ENCODE measurements around the gene CDK5RAP1. TPM values are rescaled to one million over a fixed set of nuclear protein-coding genes. Genes with fewer than 3 reads are reported as not detected.

Gene CDK5RAP1
- total and polyA plus RNA-seq, 2 of the 8 experiments (the other 6 are each of a cell fraction or from before 2014, with no cell fraction given), result 37.8 to 46.6 TPM

GRCh38 chr20:33433465-33434234, 32.3 kb upstream of the CDK5RAP1 start:
- H3K79me1 ChIP-seq (ENCODE audit: low read depth, low read length), result no peaks in the 10 kb centered on the region
- no peak overlapping the region for H3K18ac ChIP-seq (ENCODE audit: extremely low read depth, low read length)
- H4K20me1 ChIP-seq (replicated peaks in 1 of 2; ENCODE audit: control insufficient read depth in 1 of 2, insufficient read depth in 2 of 2, low read length in 2 of 2), result no peaks in the 10 kb centered on the region
- H3K79me2 ChIP-seq (ENCODE audit: control insufficient read depth in 1 of 2, insufficient read depth in 2 of 2, low read length in 2 of 2), result no peaks in the 10 kb centered on the region
- no peak overlapping the region for H4K8ac ChIP-seq (ENCODE audit: extremely low read depth, insufficient read depth, low read length)
- H3K27ac ChIP-seq (ENCODE audit: low read depth, low read length), result no peak overlapping the region
- no peaks in the 10 kb centered on the region for H3K23me2 ChIP-seq (ENCODE audit: low read depth, low read length)
- no peak overlapping the region for H2BK15ac ChIP-seq (ENCODE audit: low read length)
- WGBS, 2 experiments (ENCODE audit: extremely low coverage in 1 of 2, insufficient coverage in 1 of 2, insufficient read length in 1 of 2, insufficient replicate concordance in 2 of 2, low coverage in 1 of 2, low lambda C conversion rate in 2 of 2, missing lambda C conversion rate in 1 of 2), result 88% methylated on average over 8 of the region's 8 CpGs; no CpG with 5 or more reads in 1 of the 2 experiments
- ChIA-PET POLR2A (ENCODE audit: partially characterized antibody) (interaction anchor here (0.6 kb wide), 1 partner anchor 1305 kb away, joined by 3 read pairs; no protein-coding TSS in a partner anchor), CTCF (ENCODE audit: partially characterized antibody) (interaction anchor here (1.2 kb wide), 1 partner anchor 170 kb away, joined by 3 read pairs; no protein-coding TSS in a partner anchor)
- no peak overlapping the region for H3K4me2 ChIP-seq (ENCODE audit: insufficient read depth in 1 of 2, low read depth in 2 of 2, low read length in 2 of 2)
- no peak overlapping the region for H2BK120ac ChIP-seq (replicated peaks; ENCODE audit: low read depth, low read length)
- H3K4ac ChIP-seq (replicated peaks; ENCODE audit: insufficient read length, low read depth, low read length), result no peak overlapping the region
- H3K9ac ChIP-seq (replicated peaks in 1 of 4; ENCODE audit: extremely low read depth in 1 of 4, low read depth in 3 of 4, low read length in 3 of 4), result no peak overlapping the region
- no peak overlapping the region for H3K14ac ChIP-seq (ENCODE audit: insufficient read length)
- H3K56ac ChIP-seq (replicated peaks; ENCODE audit: insufficient read length, low read depth, low read length), result no peak overlapping the region
- no peak overlapping the region for H3K4me3 ChIP-seq (ENCODE audit: extremely low read depth in 1 of 4, insufficient read depth in 2 of 4, low read depth in 3 of 4, low read length in 4 of 4)
- no peak for TF ChIP-seq HDAC2 (IDR thresholded peaks at IDR 0.05; ENCODE audit: borderline replicate concordance in 1 of 2, low read depth in 2 of 2, low read length in 2 of 2)
- no peak for TF ChIP-seq TAF1 (IDR thresholded peaks at IDR 0.05; ENCODE audit: low read depth, low read length)
- no peak for TF ChIP-seq USF2 (IDR thresholded peaks at IDR 0.05; ENCODE audit: low read length)
- TF ChIP-seq MAX (IDR thresholded peaks at IDR 0.05), result no peak
- no peak for TF ChIP-seq TEAD4 (IDR thresholded peaks at IDR 0.05; ENCODE audit: low read depth, low read length)
- TF ChIP-seq JUN (IDR thresholded peaks at IDR 0.05; ENCODE audit: low read depth, low read length), result no peak
- no peak overlapping the region for H2BK5ac ChIP-seq (ENCODE audit: low read depth, low read length)
- no peak overlapping the region for H2BK12ac ChIP-seq (ENCODE audit: low read depth, low read length)
- H4K91ac ChIP-seq (replicated peaks; ENCODE audit: insufficient read length, low read length), result no peak overlapping the region
- no peak overlapping the region for H2AK5ac ChIP-seq (ENCODE audit: low read depth, low read length)
- H3K23ac ChIP-seq (ENCODE audit: insufficient read length), result no peak overlapping the region
- FAIRE-seq (no peak), DNase-seq (ENCODE audit: low read depth in 1 of 2, low spot score in 2 of 2) (no peak)
- no peaks in the 10 kb centered on the region for H3K36me3 ChIP-seq (ENCODE audit: control insufficient read depth in 2 of 4, insufficient read depth in 4 of 4, low read length in 3 of 4)
- no peak overlapping the region for H2BK20ac ChIP-seq (ENCODE audit: low read length)
- no peaks in the 10 kb centered on the region for H3K4me1 ChIP-seq (replicated peaks in 1 of 4; ENCODE audit: control insufficient read depth in 3 of 4, insufficient read depth in 4 of 4, low read length in 3 of 4)
- no peak overlapping the region for H2AFZ ChIP-seq (ENCODE audit: low read length)
- H3K27me3 ChIP-seq (replicated peaks in 1 of 4; ENCODE audit: control insufficient read depth in 3 of 4, extremely low read depth in 1 of 4, insufficient read depth in 3 of 4, low read length in 3 of 4), result no peaks in the 10 kb centered on the region
- H3K9me3 ChIP-seq (ENCODE audit: insufficient read depth in 2 of 2, low read depth in 1 of 2, low read length in 1 of 2), result no peaks in the 10 kb centered on the region
- H4K5ac ChIP-seq (ENCODE audit: insufficient read length, low read depth, low read length), result no peak overlapping the region

Data from H1 (cell line).